OCI-LY7 (cell line): Measurements from ENCODE around the gene SEMA3C. TPM values are rescaled to one million over a fixed set of nuclear protein-coding genes. Genes with fewer than 3 reads are reported as not detected.

ENCODE experiments used
- BruUV-seq: library from RNA; stranded (reverse); fragments of 400-500 nt; replicated peaks from 2 replicates; lab custom pipeline; 2021; lab: Mats Ljungman, UMichigan
- CTCF ChIA-PET: fragments of 300-600 bp; sonication (Branson Sonifier 250); formaldehyde crosslinking; loops from one replicate; lab custom pipeline; 2022; ENCODE audit warnings: antibody characterized with exemption; ENCODE audit not compliant: unreplicated experiment; lab: Charles Lee
- POLR2A ChIA-PET: fragments of 300-600 bp; sonication (Branson Sonifier 250); formaldehyde crosslinking; loops from one replicate; lab custom pipeline; 2022; ENCODE audit warnings: antibody characterized with exemption; lab: Charles Lee
- DNase-seq: peaks from one replicate; pipeline ENCODE4 v3.0.0-alpha.2; 2015; ENCODE audit warnings: low spot score
- H2AFZ ChIP-seq: fragments of 200-600 bp; sonication (generic), shearing (Covaris generic); 2 replicates; pipeline ENCODE4 v1.6.1; 2014; ENCODE audit warnings: mild to moderate bottlenecking, antibody characterized with exemption, low read length, moderate library complexity
- H3K27ac ChIP-seq: fragments of 200-600 bp; sonication (generic); 2 replicates; pipeline ENCODE4 v1.5.1; 2014; ENCODE audit warnings: mixed run types, low read depth, mild to moderate bottlenecking, moderate library complexity, low read length, inconsistent platforms; ENCODE audit not compliant: poor library complexity, severe bottlenecking
- H3K36me3 ChIP-seq: fragments of 200-600 bp; sonication (generic); 2 replicates; pipeline ENCODE4 v1.6.1; 2014; ENCODE audit warnings: mild to moderate bottlenecking, antibody characterized with exemption, low read length, moderate library complexity, mixed read lengths; ENCODE audit not compliant: insufficient read depth
- H3K4me1 ChIP-seq: fragments of 200-600 bp; sonication (generic); 2 replicates; pipeline ENCODE4 v1.5.1; 2014; ENCODE audit warnings: mild to moderate bottlenecking, low read length; ENCODE audit not compliant: insufficient read depth, poor library complexity, severe bottlenecking
- H3K4me2 ChIP-seq: fragments of 200-600 bp; sonication (generic); 2 replicates; pipeline ENCODE4 v1.6.1; 2014; ENCODE audit warnings: mild to moderate bottlenecking, low read length
- H3K4me3 ChIP-seq: fragments of 200-600 bp; sonication (generic); 2 replicates; pipeline ENCODE4 v1.5.1; 2014; ENCODE audit warnings: mild to moderate bottlenecking, low read depth, low read length; ENCODE audit not compliant: poor library complexity, severe bottlenecking
- H3K79me2 ChIP-seq: fragments of 200-600 bp; sonication (generic); 2 replicates; pipeline ENCODE4 v1.6.1; 2016; ENCODE audit warnings: low read depth, mild to moderate bottlenecking, low read length, moderate library complexity, mixed read lengths; ENCODE audit not compliant: insufficient read depth
- H3K9me2 ChIP-seq: fragments of 200-600 bp; sonication (generic); 2 replicates; pipeline ENCODE4 v1.6.1; 2016; ENCODE audit warnings: mild to moderate bottlenecking, low read length, mixed read lengths; ENCODE audit not compliant: insufficient read depth
- H3K9me3 ChIP-seq: fragments of 200-600 bp; sonication (generic); 2 replicates; pipeline ENCODE4 v1.6.1; 2014; ENCODE audit warnings: mild to moderate bottlenecking, mixed run types, low read length, mixed read lengths
- H4K20me1 ChIP-seq: fragments of 200-600 bp; sonication (generic); 2 replicates; pipeline ENCODE4 v1.6.1; 2014; ENCODE audit warnings: mild to moderate bottlenecking, antibody characterized with exemption, low read length, moderate library complexity, mixed read lengths; ENCODE audit not compliant: insufficient read depth
- CTCF ChIP-seq: fragments of 200-600 bp; sonication (generic); conservative IDR thresholded peaks from 2 replicates; pipeline ENCODE4 v1.5.1; 2014; ENCODE audit warnings: mild to moderate bottlenecking, antibody characterized with exemption, low read length, moderate library complexity, mixed read lengths
- EZH2phosphoT487 ChIP-seq: fragments of 200-600 bp; sonication (generic); IDR thresholded peaks from 2 replicates; pipeline ENCODE4 v1.6.1; 2018; ENCODE audit warnings: low read depth, borderline replicate concordance, mild to moderate bottlenecking, mixed run types, antibody characterized with exemption, low read length, moderate library complexity, mixed read lengths
- intact Hi-C: fragments of 100-400 bp; cut with micrococcal nuclease; formaldehyde crosslinking; loops from one replicate; pipeline ENCODE4 v1.10.0; 2022; ENCODE audit not compliant: unreplicated experiment
- total RNA-seq, 2 experiments: library from RNA; depleted of rRNA in 1 of 2; stranded (reverse); fragments of >200 nt in 1 of 2; shearing (Covaris generic) in 1 of 2; gene quantifications; 2 replicates each; pipeline ENCODE4 v1.2.3, GENCODE V29; 2014 to 2022

SEMA3C gene
- total RNA-seq, 2 experiments from 2014 or later = not detected

GRCh38 chr7:80905334-80905733 is 13.5 kb downstream of the SEMA3C start:
- Histone ChIP-seq H3K79me2 (no peaks in the 10 kb centered on the region), H3K4me2 (no peak overlapping the region), H3K9me3 (no peaks in the 10 kb centered on the region), H3K36me3 (no peaks in the 10 kb centered on the region), H4K20me1 (no peaks in the 10 kb centered on the region), H3K4me3 (no peak overlapping the region), H3K27ac (no peak overlapping the region), H3K9me2 (no peaks in the 10 kb centered on the region), H3K4me1 (no peaks in the 10 kb centered on the region), H2AFZ (no peak overlapping the region)
- TF ChIP-seq EZH2phosphoT487 (no peak), CTCF (no peak)
- intact Hi-C loops = no loop called here
- POLR2A ChIA-PET = no interaction called here
- DNase-seq = no peak
- CTCF ChIA-PET = no interaction called here
- BruUV-seq = no TSS peak

- no peaks in the 10 kb centered on the region for H3K9me3 ChIP-seq
- intact Hi-C loops = no loop called here
- no peak overlapping the region for H3K4me3 ChIP-seq
- DNase-seq = no peak
- H3K4me2 ChIP-seq = no peak overlapping the region
- ChIA-PET CTCF (no interaction called here), POLR2A (no interaction called here)
- BruUV-seq = no TSS peak
- TF ChIP-seq CTCF = no peak
- TF ChIP-seq EZH2phosphoT487 = no peak
- no peaks in the 10 kb centered on the region for H3K4me1 ChIP-seq
- H3K9me2 ChIP-seq = no peaks in the 10 kb centered on the region
- no peaks in the 10 kb centered on the region for H3K36me3 ChIP-seq
- no peaks in the 10 kb centered on the region for H3K79me2 ChIP-seq
- no peaks in the 10 kb centered on the region for H4K20me1 ChIP-seq
- H3K27ac ChIP-seq = no peak overlapping the region
- H2AFZ ChIP-seq = no peak overlapping the region
These were observed 16.0 kb downstream of the SEMA3C start for GRCh38 chr7:80902716-80903308.

GRCh38 chr7:80902019-80902418 is 16.8 kb downstream of the SEMA3C start:
- Histone ChIP-seq H2AFZ (no peak overlapping the region), H3K9me2 (no peaks in the 10 kb centered on the region), H3K4me2 (no peak overlapping the region), H3K79me2 (no peaks in the 10 kb centered on the region), H3K4me1 (no peaks in the 10 kb centered on the region), H3K36me3 (no peaks in the 10 kb centered on the region), H3K9me3 (no peaks in the 10 kb centered on the region), H4K20me1 (no peaks in the 10 kb centered on the region), H3K27ac (no peak overlapping the region), H3K4me3 (no peak overlapping the region)
- CTCF ChIA-PET = no interaction called here
- TF ChIP-seq CTCF = no peak
- TF ChIP-seq EZH2phosphoT487 = no peak
- POLR2A ChIA-PET = no interaction called here
- no TSS peak for BruUV-seq
- intact Hi-C loops = no loop called here
- no peak for DNase-seq
